ENCODE results near the gene EIF4E1B.

- TF ChIP-seq, protein P1, sequence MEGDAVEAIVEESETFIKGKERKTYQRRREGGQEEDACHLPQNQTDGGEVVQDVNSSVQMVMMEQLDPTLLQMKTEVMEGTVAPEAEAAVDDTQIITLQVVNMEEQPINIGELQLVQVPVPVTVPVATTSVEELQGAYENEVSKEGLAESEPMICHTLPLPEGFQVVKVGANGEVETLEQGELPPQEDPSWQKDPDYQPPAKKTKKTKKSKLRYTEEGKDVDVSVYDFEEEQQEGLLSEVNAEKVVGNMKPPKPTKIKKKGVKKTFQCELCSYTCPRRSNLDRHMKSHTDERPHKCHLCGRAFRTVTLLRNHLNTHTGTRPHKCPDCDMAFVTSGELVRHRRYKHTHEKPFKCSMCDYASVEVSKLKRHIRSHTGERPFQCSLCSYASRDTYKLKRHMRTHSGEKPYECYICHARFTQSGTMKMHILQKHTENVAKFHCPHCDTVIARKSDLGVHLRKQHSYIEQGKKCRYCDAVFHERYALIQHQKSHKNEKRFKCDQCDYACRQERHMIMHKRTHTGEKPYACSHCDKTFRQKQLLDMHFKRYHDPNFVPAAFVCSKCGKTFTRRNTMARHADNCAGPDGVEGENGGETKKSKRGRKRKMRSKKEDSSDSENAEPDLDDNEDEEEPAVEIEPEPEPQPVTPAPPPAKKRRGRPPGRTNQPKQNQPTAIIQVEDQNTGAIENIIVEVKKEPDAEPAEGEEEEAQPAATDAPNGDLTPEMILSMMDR (IDR thresholded peaks at IDR 0.05): no peak
- TF ChIP-seq POLR2AphosphoS5 (IDR thresholded peaks at IDR 0.05) (no peak), POLR2A (IDR thresholded peaks at IDR 0.05) (no peak)
These were observed 2.9 kb upstream of the EIF4E1B start for GRCh38 chr5:176627582-176627981.
